ENCODE results near the gene HIVEP1. TPM values are rescaled to one million over a fixed set of nuclear protein-coding genes. Genes with fewer than 3 reads are reported as not detected.

The HIVEP1 gene
- total RNA-seq, 2 experiments from 2014 or later, result 22.1 to 22.6 TPM

GRCh38 chr6:11969092-11969491 lies 43.0 kb upstream of the HIVEP1 start:
- H3K79me2 ChIP-seq (ENCODE audit: insufficient read depth, low read depth, low read length), result no peaks in the 10 kb centered on the region
- no peaks in the 10 kb centered on the region for H3K4me1 ChIP-seq (ENCODE audit: insufficient read depth, low read length, poor library complexity, severe bottlenecking)
- POLR2A ChIA-PET, result interaction anchor here (0.6 kb wide), 1 partner anchor 904 kb away, joined by 6 read pairs; no protein-coding TSS in a partner anchor
- TF ChIP-seq EZH2phosphoT487 (IDR thresholded peaks at IDR 0.05; ENCODE audit: borderline replicate concordance, low read depth, low read length) (no peak), CTCF (conservative IDR thresholded peaks at IDR 0.05; ENCODE audit: low read length) (no peak)
- no peaks in the 10 kb centered on the region for H3K9me2 ChIP-seq (ENCODE audit: insufficient read depth, low read length)
- BruUV-seq (replicated peaks), result no TSS peak
- no peaks in the 10 kb centered on the region for H3K9me3 ChIP-seq (ENCODE audit: low read length)
- no peaks in the 10 kb centered on the region for H3K36me3 ChIP-seq (ENCODE audit: insufficient read depth, low read length)
- no peak overlapping the region for H3K4me3 ChIP-seq (ENCODE audit: low read depth, low read length, poor library complexity, severe bottlenecking)
- no peak overlapping the region for H2AFZ ChIP-seq (ENCODE audit: low read length)
- DNase-seq (ENCODE audit: low spot score), result no peak
- no peaks in the 10 kb centered on the region for H4K20me1 ChIP-seq (ENCODE audit: insufficient read depth, low read length)
- intact Hi-C loops (cut with micrococcal nuclease; ENCODE audit: unreplicated experiment), result no loop called here
- H3K27ac ChIP-seq (ENCODE audit: low read depth, low read length, poor library complexity, severe bottlenecking), result no peak overlapping the region
- CTCF ChIA-PET (ENCODE audit: unreplicated experiment), result no interaction called here
- no peak overlapping the region for H3K4me2 ChIP-seq (ENCODE audit: low read length)

GRCh38 chr6:11970114-11970513 lies 42.0 kb upstream of the HIVEP1 start:
- Histone ChIP-seq H3K4me3 (ENCODE audit: low read depth, low read length, poor library complexity, severe bottlenecking) (no peak overlapping the region), H3K4me2 (ENCODE audit: low read length) (no peak overlapping the region), H3K27ac (ENCODE audit: low read depth, low read length, poor library complexity, severe bottlenecking) (no peak overlapping the region), H3K79me2 (ENCODE audit: insufficient read depth, low read depth, low read length) (no peaks in the 10 kb centered on the region), H3K9me2 (ENCODE audit: insufficient read depth, low read length) (no peaks in the 10 kb centered on the region), H4K20me1 (ENCODE audit: insufficient read depth, low read length) (no peaks in the 10 kb centered on the region), H3K4me1 (ENCODE audit: insufficient read depth, low read length, poor library complexity, severe bottlenecking) (no peaks in the 10 kb centered on the region), H3K9me3 (ENCODE audit: low read length) (no peaks in the 10 kb centered on the region), H3K36me3 (ENCODE audit: insufficient read depth, low read length) (no peaks in the 10 kb centered on the region), H2AFZ (ENCODE audit: low read length) (no peak overlapping the region)
- no peak for TF ChIP-seq EZH2phosphoT487 (IDR thresholded peaks at IDR 0.05; ENCODE audit: borderline replicate concordance, low read depth, low read length)
- no peak for TF ChIP-seq CTCF (conservative IDR thresholded peaks at IDR 0.05; ENCODE audit: low read length)
- ChIA-PET CTCF (ENCODE audit: unreplicated experiment) (no interaction called here), POLR2A (no interaction called here)
- no peak for DNase-seq (ENCODE audit: low spot score)
- intact Hi-C loops (cut with micrococcal nuclease; ENCODE audit: unreplicated experiment), result no loop called here
- BruUV-seq (replicated peaks), result no TSS peak

GRCh38 chr6:11971154-11971553 lies 41.0 kb upstream of the HIVEP1 start:
- CTCF ChIA-PET (ENCODE audit: unreplicated experiment), result no interaction called here
- Histone ChIP-seq H3K9me2 (ENCODE audit: insufficient read depth, low read length) (no peaks in the 10 kb centered on the region), H3K27ac (ENCODE audit: low read depth, low read length, poor library complexity, severe bottlenecking) (no peak overlapping the region), H3K9me3 (ENCODE audit: low read length) (no peaks in the 10 kb centered on the region), H3K4me1 (ENCODE audit: insufficient read depth, low read length, poor library complexity, severe bottlenecking) (no peaks in the 10 kb centered on the region), H3K4me3 (ENCODE audit: low read depth, low read length, poor library complexity, severe bottlenecking) (no peak overlapping the region), H3K4me2 (ENCODE audit: low read length) (no peak overlapping the region), H3K36me3 (ENCODE audit: insufficient read depth, low read length) (no peaks in the 10 kb centered on the region), H4K20me1 (ENCODE audit: insufficient read depth, low read length) (no peaks in the 10 kb centered on the region), H3K79me2 (ENCODE audit: insufficient read depth, low read depth, low read length) (no peaks in the 10 kb centered on the region), H2AFZ (ENCODE audit: low read length) (no peak overlapping the region)
- TF ChIP-seq CTCF (conservative IDR thresholded peaks at IDR 0.05; ENCODE audit: low read length), result no peak
- TF ChIP-seq EZH2phosphoT487 (IDR thresholded peaks at IDR 0.05; ENCODE audit: borderline replicate concordance, low read depth, low read length), result no peak
- BruUV-seq (replicated peaks), result no TSS peak
- intact Hi-C loops (cut with micrococcal nuclease; ENCODE audit: unreplicated experiment), result no loop called here
- no peak for DNase-seq (ENCODE audit: low spot score)
- POLR2A ChIA-PET, result no interaction called here
